ENCODE data around the gene TSPAN2.

DNA sequence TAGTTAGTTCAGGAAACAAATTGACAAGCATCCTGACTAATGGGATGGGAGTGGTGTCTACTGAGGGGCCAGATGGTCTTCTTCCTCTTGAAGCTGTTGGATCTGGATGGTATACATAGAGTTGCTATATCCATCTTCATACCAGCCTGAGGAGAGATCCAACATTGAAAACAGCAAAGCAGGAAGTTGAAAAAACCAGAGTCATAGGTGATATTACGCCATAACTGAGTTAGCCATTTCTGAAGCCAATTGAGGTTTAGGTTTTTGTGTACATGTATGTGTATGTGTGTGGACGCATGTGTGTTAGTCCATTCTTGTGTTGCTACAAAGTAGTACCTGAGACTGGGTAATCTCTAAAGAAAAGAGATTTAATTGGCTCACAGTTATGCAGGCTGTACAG is 2.3 kb upstream of the TSPAN2 start:
- TF ChIP-seq GATA3 (IDR thresholded peaks at IDR 0.05; ENCODE audit: low read depth, low read length), result no peak
- TF ChIP-seq GATA2 (IDR thresholded peaks at IDR 0.05; ENCODE audit: low read depth, low read length), result no peak

Data from SH-SY5Y (cell line).